Adrenal gland (tissue), 12 donors: ENCODE results near the gene FBXW8. TPM values are rescaled to one million over a fixed set of nuclear protein-coding genes. Genes with fewer than 3 reads are reported as not detected.

Experiments
- DNase-seq, 7 donors: peaks; one replicate each; pipeline ENCODE4 v3.0.0-alpha.2; 2019 to 2020
- H3K27ac ChIP-seq, 5 donors: fragments of 200-600 bp; sonication (generic) in 4 of 5; 1 replicate in 3 of 5; 2 replicates in 2 of 5; pipeline versions ENCODE4 v1.5.1 to v1.8.0; 2016 to 2020; ENCODE audit warnings: mild to moderate bottlenecking in 1 of 5
- H3K27me3 ChIP-seq: fragments of 200-600 bp; 2 replicates; pipeline ENCODE4 v1.8.0; 2021
- H3K36me3 ChIP-seq, 2 donors: fragments of 200-600 bp; replicated peaks in 1 of 2; 1 replicate in 1 of 2; 2 replicates in 1 of 2; pipeline versions ENCODE4 v1.5.1 to v1.8.0; 2018 to 2022
- H3K4me1 ChIP-seq, 2 donors: fragments of 200-600 bp; replicated peaks in 1 of 2; 1 replicate in 1 of 2; 2 replicates in 1 of 2; pipeline versions ENCODE4 v1.5.1 to v1.8.0; 2018 to 2021
- H3K4me3 ChIP-seq, 4 donors: fragments of 200-600 bp; sonication (generic) in 3 of 4; one replicate each; pipeline ENCODE4 v1.5.1; 2016 to 2018
- H3K9me3 ChIP-seq, 3 donors: fragments of 200-600 bp; sonication (generic) in 1 of 3; replicated peaks in 1 of 3; 1 replicate in 2 of 3; 2 replicates in 1 of 3; pipeline versions ENCODE4 v1.5.1 to v1.8.0; 2016 to 2021
- CTCF ChIP-seq, 6 experiments: fragments of 450-650 bp in 4 of 6; fragments of 200-600 bp in 2 of 6; sonication (generic) in 1 of 6; IDR thresholded peaks; 1 replicate in 5 of 6; 2 replicates in 1 of 6; pipeline versions ENCODE4 v1.5.1 to v1.8.0; 2016 to 2021; ENCODE audit warnings: antibody characterized with exemption in 6 of 6, mild to moderate bottlenecking in 2 of 6, moderate library complexity in 1 of 6
- POLR2A ChIP-seq, 2 donors: fragments of 450-650 bp; IDR thresholded peaks; one replicate each; pipeline ENCODE4 v1.6.1; 2017; ENCODE audit warnings: antibody characterized with exemption in 2 of 2, mild to moderate bottlenecking in 2 of 2, moderate library complexity in 1 of 2
- WGBS, 4 donors: extraction: QIAGEN DNeasy Blood & Tissue Kit in 2 of 4; methylation state at CpG; one replicate each; pipeline versions ENCODE4 v1.1.5 to v1.1.7; 2013 to 2017; 5-methylcytosine and 5-hydroxymethylcytosine counted together
- intact Hi-C, 2 donors: fragments of 100-400 bp; cut with DNase I; formaldehyde crosslinking; loops; one replicate each; pipeline versions ENCODE4 v1.14.1 to v1.15.0; 2022 to 2023
- polyA plus RNA-seq, 3 donors: library from polyadenylated mRNA; stranded (reverse); fragments of 200-250 nt in 2 of 3; fragments of 350-450 nt in 1 of 3; fragmentation: Illumina TruSeq in 1 of 3; extraction: RNeasy Lipid Tissue Mini Kit (QIAGEN cat#74804) in 1 of 3; gene quantifications; one replicate each; pipeline ENCODE4 v1.2.3, GENCODE V29; 2013 to 2014
- total RNA-seq, 9 donors: library from RNA; depleted of rRNA in 4 of 9; stranded (reverse); fragments of >200 nt in 4 of 9; fragments of 120-200 nt in 1 of 9; fragmentation: NEBNext Ultra II Directional in 1 of 9; extraction: Animal tissue kit (Norgen Biotek cat#: 25700) in 1 of 9; gene quantifications; one replicate each; pipeline versions ENCODE4 v1.1.0 to v1.2.4, GENCODE V29; 2013 to 2023
- donor health status: healthy with polysubstance abuse.
- donor health status: Bipolar disorder and iron deficiency.
- donor health status: DM: yes; HTN: yes; CAD: no.
- donor health status: DM: no; HTN: no; CAD: no.
- donor health status: DM: no; HTN: no; CAD: no.
- donor health status: DM: yes; HTN: yes; CAD: no.

Gene FBXW8
- total and polyA plus RNA-seq, 12 donors, result 2.9 to 19.1 (median 14.3) TPM

GRCh38 chr12:116874324-116874995 is 36.3 kb upstream of the FBXW8 start:
- H3K27me3 ChIP-seq, result peaks cover 23% of the 10 kb centered on the region
- H3K36me3 ChIP-seq, result no peaks in the 10 kb centered on the region
- no peak for DNase-seq
- H3K27ac ChIP-seq, result no peak overlapping the region
- H3K4me3 ChIP-seq, result no peak overlapping the region
- intact Hi-C loops, result no loop called here
- H3K4me1 ChIP-seq, result no peaks in the 10 kb centered on the region
- H3K9me3 ChIP-seq, result no peaks in the 10 kb centered on the region
- TF ChIP-seq POLR2A (IDR thresholded peaks at IDR 0.05) (no peak), CTCF (IDR thresholded peaks at IDR 0.05) (no peak)
- WGBS, 4 donors, result 81 to 93% (median 88%) methylated on average over 4 of the region's 4 CpGs

- no peak overlapping the region for H3K27ac ChIP-seq
- TF ChIP-seq POLR2A (IDR thresholded peaks at IDR 0.05) (no peak), CTCF (IDR thresholded peaks at IDR 0.05) (no peak)
- no peaks in the 10 kb centered on the region for H3K9me3 ChIP-seq
- peaks cover 5 to 7% of the 10 kb centered on the region in 2 donors for H3K4me1 ChIP-seq
- intact Hi-C loops, result no loop called here
- 31 to 53% (median 37%) methylated on average over 15 to 19 of the region's 19 CpGs for WGBS, 4 donors
- peaks cover 30% of the 10 kb centered on the region for H3K27me3 ChIP-seq
- DNase-seq, result no peak
- H3K4me3 ChIP-seq, result no peak overlapping the region
- H3K36me3 ChIP-seq, result no peaks in the 10 kb centered on the region
Observed at GRCh38 chr12:116876151-116876869, 34.4 kb upstream of the FBXW8 start.

- H3K27me3 ChIP-seq, result peaks cover 49% of the 10 kb centered on the region
- intact Hi-C loops, result no loop called here
Observed at GRCh38 chr12:116878567-116879508, 31.9 kb upstream of the FBXW8 start.

GRCh38 chr12:116879509-116880212 is 31.1 kb upstream of the FBXW8 start:
- Histone ChIP-seq H3K4me3 (no peak overlapping the region), H3K36me3 (no peaks in the 10 kb centered on the region), H3K27ac (no peak overlapping the region), H3K27me3 (peaks cover 55% of the 10 kb centered on the region), H3K9me3 (no peaks in the 10 kb centered on the region), H3K4me1 (peaks cover 12 to 16% of the 10 kb centered on the region in 2 donors)
- no peak for DNase-seq
- no peak for TF ChIP-seq POLR2A (IDR thresholded peaks at IDR 0.05)
- no peak for TF ChIP-seq CTCF (IDR thresholded peaks at IDR 0.05)
- WGBS, 4 donors, result 2 to 6% (median 5%) methylated on average over 2 to 52 of the region's 52 CpGs
- intact Hi-C loops, result no loop called here

More at GRCh38 chr12:116878567-116879508, 31.9 kb upstream of the FBXW8 start:
- no peak for TF ChIP-seq POLR2A (IDR thresholded peaks at IDR 0.05)
- Histone ChIP-seq H3K36me3 (no peaks in the 10 kb centered on the region), H3K4me3 (no peak overlapping the region), H3K27ac (no peak overlapping the region), H3K4me1 (peaks cover 12 to 16% of the 10 kb centered on the region in 2 donors), H3K9me3 (no peaks in the 10 kb centered on the region)
- 5 to 13% (median 11%) methylated on average over 36 to 55 of the region's 55 CpGs for whole genome bisulfite sequencing, 4 donors
- DNase-seq, result no peak
